LNCaP clone FGC (cell line): ENCODE measurements around the gene KIAA2012.

Source experiments
- DNase-seq: peaks from one replicate; pipeline ENCODE4 v3.0.0-alpha.2; 2011; ENCODE audit warnings: low read depth
- H3K4me3 ChIP-seq: 2 replicates; pipeline ENCODE4 v1.5.1; 2011; ENCODE audit warnings: mild to moderate bottlenecking, low read depth, low read length, control low read depth
- TF ChIP-seq, protein P1 (sequence below): IDR thresholded peaks from 2 replicates; pipeline ENCODE4 v1.5.1; 2012; ENCODE audit warnings: mild to moderate bottlenecking; ENCODE audit not compliant: control insufficient read depth, insufficient read depth; ENCODE audit errors: extremely low read depth

The KIAA2012 gene

DNA sequence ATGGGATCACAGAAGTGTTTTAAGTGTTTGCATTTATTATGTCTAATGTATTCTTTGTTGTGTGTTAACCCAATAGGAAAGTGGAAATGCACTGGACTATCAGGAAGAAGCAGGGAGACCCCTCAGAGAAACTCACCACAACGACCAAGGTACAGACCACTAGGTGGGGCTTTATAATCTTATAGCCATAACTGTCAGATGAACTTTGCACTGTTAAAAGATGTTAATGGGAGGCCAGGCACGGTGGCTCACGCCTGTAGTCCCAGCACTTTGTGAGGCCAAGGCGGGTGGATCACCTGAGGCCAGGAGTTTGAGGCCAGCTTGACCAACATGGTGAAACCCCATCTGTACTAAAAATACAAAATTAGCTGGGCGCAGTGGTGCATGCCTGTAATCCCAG lies 92.2 kb downstream of the KIAA2012 start:
- TF ChIP-seq, protein P1, sequence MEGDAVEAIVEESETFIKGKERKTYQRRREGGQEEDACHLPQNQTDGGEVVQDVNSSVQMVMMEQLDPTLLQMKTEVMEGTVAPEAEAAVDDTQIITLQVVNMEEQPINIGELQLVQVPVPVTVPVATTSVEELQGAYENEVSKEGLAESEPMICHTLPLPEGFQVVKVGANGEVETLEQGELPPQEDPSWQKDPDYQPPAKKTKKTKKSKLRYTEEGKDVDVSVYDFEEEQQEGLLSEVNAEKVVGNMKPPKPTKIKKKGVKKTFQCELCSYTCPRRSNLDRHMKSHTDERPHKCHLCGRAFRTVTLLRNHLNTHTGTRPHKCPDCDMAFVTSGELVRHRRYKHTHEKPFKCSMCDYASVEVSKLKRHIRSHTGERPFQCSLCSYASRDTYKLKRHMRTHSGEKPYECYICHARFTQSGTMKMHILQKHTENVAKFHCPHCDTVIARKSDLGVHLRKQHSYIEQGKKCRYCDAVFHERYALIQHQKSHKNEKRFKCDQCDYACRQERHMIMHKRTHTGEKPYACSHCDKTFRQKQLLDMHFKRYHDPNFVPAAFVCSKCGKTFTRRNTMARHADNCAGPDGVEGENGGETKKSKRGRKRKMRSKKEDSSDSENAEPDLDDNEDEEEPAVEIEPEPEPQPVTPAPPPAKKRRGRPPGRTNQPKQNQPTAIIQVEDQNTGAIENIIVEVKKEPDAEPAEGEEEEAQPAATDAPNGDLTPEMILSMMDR: no peak
- DNase-seq: no peak
- H3K4me3 ChIP-seq: no peak overlapping the region

GRCh38 chr2:202165945-202166344 lies 92.9 kb downstream of the KIAA2012 start:
- TF ChIP-seq, protein P1: no peak
- no peak overlapping the region for H3K4me3 ChIP-seq
- no peak for DNase-seq

DNA sequence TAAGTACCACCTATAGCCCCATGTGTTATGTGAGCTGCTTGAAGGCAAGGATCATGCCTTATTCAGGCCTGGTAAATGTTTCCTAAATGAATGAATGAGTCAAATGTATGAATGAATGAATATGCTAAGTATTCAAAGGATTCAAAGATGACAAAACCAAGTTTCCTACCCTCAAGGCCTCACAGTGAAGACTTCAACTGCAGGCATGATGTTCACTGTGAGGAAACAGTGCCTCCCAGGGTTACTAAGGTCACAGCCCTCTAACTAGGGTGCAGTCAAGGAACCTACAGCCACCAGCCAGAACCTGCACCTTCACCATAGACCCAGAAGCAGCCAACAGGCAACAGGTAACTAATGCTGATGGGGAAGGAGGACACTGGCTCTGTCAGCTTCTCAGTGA lies 96.1 kb downstream of the KIAA2012 start:
- DNase-seq: no peak
- no peak overlapping the region for H3K4me3 ChIP-seq
- TF ChIP-seq, protein P1: no peak

DNA sequence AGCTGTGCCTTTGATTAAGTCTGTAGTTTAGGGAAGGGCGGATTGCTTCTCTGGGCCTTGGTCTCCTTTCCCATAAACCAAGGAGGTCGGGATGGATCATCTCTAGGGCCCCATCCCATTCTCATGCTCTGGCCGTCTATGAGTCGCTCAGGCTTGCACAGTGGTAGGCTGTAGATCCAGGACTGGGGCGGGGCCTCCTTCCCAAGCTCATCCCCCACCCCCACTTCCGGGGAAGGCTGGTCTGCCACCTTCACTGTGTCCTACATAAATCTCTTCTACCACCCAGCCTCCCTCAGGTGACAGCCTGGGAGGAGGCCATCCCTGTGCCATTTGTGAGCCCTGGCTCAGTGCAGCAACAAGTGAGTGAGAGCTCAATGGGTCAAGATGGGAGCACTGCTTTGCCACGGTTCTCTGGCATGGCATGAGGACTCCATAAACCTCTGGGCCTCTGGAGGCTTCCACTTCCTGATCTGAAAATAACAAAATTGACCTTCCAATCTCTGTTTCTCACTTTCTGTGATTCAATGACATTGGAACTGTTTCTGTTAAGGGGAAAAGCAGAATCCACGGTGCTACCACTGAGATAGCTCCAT lies 96.9 kb downstream of the KIAA2012 start:
- no peak overlapping the region for H3K4me3 ChIP-seq
- DNase-seq: no peak

GRCh38 chr2:202171241-202171825 lies 98.3 kb downstream of the KIAA2012 start:
- TF ChIP-seq, protein P1: no peak
- DNase-seq: no peak
- H3K4me3 ChIP-seq: no peak overlapping the region

More for the DNA sequence above, 96.9 kb downstream of the KIAA2012 start:
- TF ChIP-seq, protein P1: no peak

GRCh38 chr2:202172439-202173211 lies 99.6 kb downstream of the KIAA2012 start:
- TF ChIP-seq, protein P1: no peak
- no peak overlapping the region for H3K4me3 ChIP-seq
- no peak for DNase-seq
